ENCODE measurements around the gene KCNQ4. TPM values are rescaled to one million over a fixed set of nuclear protein-coding genes. Genes with fewer than 3 reads are reported as not detected.

Gene KCNQ4
- total RNA-seq, 1 donor from 2014 or later, result 9.0 TPM

DNA sequence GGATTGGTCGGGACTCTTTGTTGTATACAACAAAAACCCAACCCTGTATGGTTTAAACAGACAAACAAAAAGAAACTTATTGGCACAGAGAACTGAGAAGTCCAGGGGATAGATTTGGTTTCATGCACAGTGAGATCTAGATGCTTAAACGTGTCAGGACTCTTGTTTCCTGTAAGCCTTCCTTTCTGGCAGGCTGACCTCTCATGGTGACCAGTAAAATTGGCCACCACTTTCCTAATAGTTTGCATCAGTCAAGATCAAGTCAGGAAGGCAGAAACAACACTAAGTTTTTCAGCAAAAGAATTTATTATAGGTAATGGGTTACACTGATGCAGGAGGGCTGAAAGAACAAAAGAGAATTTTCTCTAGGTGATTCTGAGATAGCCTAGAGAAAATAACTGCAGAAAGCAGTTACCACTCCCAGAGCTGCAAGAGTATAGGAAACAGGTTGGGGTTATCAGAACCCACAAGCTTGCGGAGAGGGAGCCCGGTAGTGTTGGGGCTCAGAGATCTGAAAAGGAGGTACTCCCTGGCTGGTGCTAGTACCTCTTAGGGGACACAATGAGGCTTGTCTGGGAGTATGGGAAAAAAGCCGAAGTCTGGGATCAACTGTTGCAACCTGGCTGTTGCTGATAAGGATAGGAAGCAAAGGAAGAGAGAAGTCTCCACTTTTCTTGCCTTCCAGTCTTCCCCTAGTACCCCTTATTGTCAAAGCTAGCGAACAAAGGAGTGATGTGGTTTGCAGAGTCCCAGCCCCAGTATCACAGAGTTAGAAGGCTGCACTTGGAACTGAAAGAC, 57.1 kb downstream of the KCNQ4 start:
- no peak for DNase-seq

DNA sequence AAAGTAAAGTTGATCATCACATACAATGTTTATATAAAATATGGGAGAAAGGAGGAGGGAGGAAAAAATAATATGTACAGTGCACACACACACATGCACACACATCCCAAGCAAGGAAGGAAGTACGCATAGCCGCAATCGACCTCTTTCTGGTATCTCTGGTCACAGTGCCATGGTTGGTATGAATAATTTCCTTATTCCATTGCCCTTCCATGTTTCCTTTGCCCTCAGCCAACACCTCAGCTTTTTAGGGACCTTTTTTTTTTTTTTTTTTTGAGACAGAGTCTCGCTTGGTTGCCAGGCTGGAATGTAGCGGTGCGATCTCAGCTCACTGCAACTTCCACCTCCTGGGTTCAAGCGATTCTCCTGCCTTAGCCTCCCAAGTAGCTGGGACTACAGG, 58.0 kb downstream of the KCNQ4 start:
- no peak for DNase-seq

DNA sequence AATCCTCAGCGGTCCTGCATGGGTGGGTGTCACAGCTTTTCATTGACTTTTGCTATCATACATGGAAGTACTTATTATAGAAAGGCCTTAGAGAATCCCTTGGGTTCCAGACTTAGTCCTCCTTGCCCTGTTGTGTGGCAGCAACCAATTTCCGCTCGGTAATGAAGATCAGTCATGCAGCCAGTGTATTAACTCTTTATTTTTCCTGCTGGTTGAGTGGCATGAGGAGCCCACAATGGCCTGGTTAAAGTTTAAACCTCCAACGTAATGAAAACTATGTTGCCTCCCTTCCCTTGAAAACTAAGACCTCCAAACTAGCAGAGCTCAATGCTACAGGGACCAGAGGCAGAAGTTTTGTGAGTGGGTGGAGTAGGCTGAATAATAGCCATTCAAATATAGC, 58.6 kb downstream of the KCNQ4 start:
- DNase-seq, result no peak

DNA sequence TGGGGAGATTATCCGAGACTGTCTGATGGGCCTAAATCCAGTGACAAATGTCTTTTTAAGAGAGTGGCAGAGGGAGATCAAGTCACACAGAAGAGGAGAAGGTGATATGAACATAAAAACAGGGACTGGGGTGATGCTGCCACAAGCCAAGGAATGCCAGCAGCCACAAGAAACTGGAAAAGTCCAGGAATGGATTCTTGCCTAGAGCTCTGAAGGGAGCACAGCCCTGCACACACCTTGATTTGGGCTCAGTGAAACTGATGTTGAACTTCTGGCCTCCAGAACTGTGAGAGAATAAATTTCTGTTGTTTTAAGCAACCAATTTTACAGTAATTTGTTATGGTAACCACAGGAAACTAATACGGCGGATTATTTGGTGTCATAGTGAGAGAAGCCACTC, 59.1 kb downstream of the KCNQ4 start:
- DNase-seq, result no peak

DNA sequence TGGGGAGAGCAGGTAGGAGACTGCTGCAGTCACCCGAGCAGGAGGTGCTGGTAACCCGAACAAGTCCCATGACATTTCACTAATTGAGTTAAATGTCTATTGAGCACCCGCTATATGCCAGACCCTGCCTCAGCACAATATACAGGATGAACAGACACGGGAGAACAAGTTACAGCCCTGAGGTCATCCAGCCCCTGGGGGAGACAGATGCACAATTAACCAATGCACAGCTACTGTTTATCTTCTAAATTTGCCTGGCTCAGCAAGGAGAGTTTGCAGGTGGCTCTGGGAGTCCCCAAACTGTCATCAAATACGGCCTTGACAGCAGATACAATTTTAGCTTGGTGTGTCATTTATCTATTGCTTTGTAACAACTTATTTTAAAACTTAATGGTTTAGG, 60.5 kb downstream of the KCNQ4 start:
- DNase-seq, result no peak

DNA sequence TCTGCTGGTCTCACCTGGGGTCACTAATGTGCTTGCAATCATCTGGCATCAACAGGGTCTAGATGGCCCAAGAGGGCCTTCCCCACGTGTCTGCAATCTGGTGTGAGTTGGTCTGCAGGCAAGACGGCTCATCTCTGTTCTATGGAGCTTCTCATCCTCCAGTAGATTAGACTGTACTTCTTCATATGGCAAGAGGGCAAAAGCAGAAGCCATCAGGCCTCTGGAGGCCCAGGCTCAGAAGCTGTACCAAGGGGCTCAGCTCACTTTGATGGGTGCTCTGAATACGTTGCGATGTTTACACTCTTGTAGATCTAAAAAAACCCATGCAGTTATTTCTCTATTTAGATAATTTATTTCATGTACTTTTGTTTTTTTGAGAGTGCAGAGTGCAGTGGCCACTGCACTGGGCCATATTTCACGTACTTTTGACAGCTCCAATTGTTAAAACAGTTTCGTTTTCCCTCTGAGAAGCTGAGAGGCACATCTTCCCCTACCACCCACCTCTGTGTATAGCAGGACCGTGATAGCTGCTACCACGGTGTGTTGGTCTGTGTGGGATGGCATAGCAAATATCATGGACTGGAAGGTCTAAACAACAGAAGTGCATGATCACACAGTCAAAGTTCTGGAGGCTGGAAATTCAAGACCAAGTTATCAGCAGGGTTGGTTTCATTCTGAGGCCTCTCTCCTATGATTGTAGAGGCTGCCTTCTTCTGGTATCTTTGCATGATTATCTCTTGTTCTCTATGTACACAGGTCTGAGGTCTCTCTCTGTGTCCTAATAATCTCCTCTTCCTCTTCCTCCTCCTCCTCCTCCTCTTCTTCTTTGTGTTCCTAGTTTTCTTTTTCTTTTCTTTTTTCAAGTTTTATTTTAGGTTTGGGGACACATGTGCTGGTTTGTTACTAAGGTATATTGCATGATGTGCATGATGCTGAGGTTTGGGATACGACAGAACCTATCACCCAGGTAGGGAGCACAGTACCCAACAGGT, 61.6 kb downstream of the KCNQ4 start:
- DNase-seq, result no peak

DNA sequence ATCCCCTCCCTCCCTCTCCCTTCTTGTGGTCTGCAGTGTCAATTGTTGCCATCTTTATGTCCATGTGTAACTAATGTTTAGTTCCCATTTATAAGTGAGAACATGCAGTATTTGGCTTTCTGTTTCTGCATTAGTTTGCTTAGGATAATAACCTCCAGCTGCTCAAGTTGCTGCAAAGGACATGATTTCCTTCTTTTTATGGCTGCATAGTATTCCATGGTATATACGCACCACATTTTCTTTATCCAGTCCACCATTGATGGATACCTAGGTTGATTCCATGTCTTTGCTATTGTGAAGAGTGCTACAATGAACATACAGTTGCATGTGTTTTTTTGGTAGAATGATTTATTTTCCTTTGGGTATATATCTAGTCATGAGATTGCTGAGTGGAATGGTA, 62.3 kb downstream of the KCNQ4 start:
- DNase-seq, result no peak

DNA sequence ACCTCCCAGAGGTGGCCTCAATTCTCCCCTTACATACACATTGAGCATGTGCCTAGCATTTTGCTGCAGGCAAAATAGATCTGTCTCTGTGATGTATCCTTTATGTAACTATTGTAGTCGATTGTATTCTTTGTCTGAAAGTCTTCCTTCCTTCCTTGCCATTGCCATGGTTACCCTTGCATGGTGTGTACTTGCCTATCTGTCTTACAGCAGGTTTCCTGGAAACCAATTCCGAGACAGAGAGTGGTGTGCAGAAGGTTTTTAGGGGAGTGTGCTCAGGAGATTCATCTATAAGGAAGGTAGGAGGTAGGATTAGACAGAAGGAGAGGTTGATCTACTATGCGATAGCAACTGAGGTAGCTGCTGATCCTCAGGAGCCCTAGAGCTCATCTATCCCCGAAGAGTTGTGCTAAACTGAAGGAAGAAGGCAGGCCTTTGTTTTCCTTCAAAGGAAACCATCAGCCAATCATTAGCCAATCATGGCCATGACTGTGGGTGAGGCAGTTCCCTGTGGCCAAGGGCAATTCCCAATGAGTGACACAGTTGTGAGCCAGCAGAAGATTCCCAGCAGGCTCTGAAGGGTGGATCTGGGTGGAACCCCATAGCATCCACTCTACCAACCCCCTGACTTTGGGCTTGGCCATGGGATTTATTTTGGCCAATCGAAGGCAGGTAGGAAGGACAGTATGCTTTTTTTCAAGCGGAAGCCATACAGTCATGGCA, 63.6 kb downstream of the KCNQ4 start:
- DNase-seq, result no peak

DNA sequence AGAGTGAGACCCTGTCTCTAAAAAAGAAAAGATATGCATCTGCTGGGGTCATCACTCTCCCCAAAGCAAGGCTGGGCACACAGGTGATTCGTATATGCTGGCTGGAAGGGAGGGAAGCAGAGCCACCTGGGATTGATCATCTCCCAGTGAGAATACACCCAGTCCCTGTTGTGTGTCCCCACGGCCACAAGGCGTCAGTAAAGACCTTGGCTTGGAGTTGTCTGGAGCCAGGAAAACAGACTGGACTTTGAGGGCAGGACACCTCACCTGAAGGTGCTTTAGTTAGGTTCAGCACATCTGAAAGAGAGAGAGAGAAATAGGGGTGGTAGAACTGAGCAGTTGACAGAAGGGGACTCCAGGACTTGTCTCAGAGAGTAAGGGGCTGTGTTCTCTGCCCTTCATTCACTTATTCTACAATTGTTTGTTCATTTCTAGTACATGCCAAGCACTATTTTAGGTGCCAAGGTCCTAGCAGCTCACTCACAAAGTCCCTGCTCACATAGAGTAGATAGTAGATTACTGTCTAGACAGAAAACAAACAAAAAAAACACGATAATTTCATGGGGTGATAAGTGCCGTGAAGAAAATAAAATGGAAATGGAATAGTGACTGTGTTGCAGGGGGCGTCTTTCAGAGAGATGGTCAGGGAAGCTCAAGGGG, 65.1 kb downstream of the KCNQ4 start:
- peak; percentile 73 for DNase-seq

DNA sequence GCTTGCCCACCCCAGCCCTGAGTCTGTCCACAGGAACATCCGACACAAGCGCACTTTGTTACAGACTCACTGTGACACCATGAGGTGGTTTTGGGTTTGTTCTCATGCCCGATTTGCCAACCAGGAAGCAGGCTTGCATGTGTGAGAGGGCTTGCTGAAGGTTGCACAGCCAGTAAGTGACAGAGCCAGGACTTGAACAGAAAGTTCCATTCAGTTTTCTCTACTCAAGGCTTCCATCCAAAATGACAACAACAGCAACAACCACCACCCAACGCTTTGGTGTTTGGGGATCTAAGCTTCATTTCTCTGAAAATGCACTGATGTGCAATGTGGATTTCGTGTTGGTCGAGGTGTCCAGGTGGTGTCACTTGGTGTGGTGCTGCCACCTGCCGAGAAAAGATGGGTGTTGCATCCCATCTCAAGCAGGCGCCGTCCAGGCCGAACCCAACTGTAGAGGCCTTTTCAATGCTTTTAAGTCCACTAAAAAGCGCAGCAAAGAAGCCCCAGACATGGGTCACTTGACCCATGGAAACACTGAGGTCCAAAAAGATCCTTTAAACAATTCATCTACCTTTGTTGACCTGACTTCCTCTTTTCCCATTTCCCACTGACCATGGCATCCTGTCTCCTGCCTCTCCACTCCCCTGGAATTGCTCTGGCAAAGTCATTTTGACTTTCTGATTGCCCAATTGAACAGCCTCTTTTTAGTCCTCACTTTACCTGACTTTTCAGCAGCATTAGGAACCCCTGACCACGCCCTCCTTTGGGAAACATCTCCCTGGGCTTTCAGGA, 66.4 kb downstream of the KCNQ4 start:
- DNase-seq, result peak; percentile 89

DNA sequence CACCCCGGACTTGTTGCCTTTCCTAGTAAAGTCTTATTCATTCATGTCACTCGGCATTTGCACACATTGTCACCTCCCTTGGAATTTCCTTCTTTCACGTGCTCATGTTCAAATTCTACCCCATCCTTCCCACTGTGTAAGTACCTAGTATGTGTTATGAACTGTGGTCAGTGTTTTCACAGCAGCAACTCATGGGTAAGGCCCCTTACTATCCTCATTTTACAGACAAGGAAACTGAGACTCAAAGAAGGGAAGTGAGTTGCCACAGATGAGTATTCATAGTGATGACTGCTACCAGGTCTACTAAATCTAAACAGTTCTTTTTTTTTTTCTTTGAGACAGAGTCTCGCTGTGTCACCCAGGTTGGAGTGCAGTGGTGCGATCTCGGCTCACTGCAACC, 68.1 kb downstream of the KCNQ4 start:
- DNase-seq, result no peak

DNA sequence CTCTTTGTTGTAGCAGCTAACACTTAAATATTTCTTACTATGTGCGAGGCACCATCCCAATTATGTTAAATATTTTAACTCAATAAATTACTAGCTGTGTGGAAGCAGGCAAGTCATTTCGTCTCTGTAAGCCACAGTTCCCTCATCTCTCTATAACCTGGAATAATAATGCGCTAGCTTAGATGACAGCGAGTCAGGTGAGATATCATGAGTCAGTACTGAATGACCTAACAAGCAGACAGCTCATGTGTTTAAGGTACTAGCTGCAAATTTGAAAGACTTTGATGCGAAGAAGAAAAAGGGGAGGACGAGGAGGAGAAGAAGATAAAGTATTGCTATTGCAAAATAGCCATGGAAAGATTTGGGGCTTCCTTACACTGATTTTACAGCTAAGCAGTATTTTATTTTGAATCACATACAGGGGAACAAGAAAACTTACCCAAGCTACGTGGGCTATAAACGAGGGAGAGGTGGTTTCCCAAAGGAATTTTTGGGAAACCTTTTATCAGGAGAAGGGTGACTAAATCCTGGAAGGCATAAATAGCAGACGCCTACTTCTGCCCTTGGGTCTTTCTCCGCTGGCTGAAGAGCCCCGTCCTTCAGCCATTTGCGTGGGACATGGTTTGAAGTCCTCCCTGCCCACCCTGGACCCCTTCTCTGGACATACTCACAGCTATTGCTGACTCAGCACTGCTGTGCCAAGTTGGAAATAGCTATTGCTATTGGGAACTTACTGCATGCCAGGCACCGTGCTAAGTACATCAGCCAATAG, 69.7 kb downstream of the KCNQ4 start:
- no peak for DNase-seq

DNA sequence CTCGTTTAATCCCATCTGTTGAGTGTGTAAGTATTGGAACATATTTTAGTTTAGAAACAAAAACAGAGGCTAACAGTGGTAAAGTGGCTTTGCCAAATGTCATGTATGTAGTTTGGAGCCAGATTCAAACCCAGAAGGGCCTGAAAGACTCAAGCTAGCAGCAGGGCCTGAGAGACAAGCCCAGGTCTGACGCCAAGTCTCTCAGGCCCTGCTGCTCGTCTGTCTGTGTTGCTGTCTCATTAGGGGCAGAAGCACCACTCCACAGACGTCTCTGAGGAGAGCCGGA, 70.2 kb downstream of the KCNQ4 start:
- peak; percentile 52 for DNase-seq

DNA sequence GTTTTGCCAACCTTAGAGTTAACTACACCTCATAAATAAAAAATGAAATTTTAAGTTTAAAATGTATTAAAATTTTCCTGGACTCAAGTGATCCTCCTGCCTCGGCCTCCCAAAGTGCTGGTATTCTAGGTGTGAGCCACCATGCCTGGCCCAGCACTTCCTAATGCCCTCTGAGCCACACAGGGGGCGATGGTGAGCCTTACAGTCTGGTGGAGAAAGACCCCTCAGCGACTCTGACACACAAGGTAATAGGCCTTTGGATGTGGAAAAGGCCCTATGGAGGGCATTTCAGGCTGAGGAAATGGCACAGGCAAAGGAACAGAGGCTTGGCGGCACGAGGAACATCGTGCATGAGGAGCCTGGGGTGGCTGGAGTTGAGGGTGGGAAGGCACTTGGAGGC, 71.9 kb downstream of the KCNQ4 start:
- no peak for DNase-seq

DNA sequence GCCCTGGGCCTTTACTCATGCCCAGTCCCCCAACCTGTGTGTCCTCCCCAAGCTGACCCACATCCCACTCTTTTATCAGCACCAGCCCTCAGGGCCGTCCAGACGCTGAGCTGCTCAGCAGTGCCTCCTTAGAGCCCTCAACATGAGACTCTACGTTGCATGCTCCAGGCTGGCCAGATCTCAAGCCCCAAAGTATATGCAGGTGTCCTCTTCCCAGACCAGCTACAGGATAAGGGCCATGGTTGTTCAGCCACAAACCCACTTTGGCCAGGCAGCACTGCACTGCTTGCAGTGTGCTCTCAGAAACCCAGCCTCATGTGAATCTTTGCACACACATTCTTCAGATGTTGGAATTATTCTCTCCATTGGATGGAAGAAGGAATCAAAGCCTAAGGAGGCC, 72.5 kb downstream of the KCNQ4 start:
- no peak for DNase-seq

DNA sequence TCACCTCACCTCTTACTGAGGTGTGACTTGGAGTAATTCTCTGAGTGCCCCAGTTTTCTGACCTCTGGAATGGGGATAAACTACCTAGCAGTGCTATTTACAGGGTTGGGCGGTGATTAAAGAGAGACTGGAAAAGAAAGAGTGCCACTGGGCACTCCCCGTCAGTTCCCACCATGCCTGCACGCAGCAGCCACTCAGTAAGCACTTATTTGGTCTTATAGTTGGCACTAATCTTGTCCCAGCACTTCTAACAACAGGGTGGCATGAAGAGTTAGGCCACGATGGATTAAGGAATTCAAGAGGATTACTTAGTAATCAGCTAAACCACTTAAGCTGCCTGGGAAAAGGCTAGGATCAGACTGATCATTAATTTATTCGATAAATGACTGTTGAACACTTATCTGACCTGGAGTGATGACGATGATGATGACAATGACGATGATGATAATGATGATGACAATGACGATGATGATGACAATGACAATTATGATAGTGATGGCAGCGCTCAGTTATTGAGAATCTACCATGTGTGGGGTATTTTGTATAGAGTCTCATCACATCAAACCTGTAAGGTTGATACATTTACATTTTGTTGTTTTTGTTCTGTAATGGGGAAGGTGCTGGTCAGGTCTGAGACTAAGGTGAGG, 73.2 kb downstream of the KCNQ4 start:
- no peak for DNase-seq

DNA sequence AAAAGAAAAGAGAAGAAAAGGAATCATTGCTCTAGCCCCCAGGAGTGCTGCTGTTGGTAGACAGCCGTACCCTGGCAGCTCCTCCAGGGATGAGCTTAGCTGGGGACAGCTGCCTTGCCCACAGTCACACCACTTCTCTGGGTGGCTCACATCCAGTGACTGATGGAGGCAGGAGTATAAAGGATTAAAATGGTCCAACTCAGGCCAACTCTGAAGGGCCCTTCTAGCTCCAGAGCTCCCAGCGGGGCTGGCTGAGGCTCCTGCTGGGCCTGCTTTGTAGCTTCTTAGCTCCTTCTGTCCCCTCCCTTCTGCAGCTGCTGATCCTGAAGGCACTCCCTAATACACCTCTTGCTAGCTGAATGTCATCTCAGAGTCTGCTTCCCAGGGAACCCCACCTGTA, 74.2 kb downstream of the KCNQ4 start:
- peak; percentile 92 for DNase-seq

DNA sequence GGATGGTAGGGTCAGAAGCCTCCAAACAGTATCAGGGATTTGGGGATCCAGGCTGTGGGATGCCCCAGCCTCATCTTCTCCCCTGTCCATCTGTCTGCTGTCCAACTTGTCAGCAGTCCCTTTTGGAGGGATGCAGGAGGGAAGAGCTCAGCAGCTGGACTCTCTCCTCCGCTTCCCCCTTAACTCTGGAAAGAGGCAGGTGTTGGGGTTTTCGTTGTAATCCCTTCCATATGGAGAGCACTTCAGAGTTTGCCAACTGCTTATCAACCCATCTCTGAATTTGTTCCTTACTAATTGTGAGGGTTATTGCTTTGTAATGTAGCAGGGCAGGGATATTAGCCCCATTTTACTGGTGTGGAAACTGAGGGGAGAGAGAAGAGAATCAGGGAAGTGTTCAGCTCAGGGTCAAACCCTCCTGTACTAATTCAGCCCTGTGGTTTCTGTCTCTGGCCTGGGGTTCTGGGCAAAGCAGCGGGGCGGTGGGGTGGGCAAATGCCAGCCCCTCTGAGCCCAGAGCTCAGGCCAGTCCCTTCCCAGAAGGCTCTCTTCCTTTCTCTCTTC, 75.3 kb downstream of the KCNQ4 start:
- DNase-seq, result peak; percentile 59

DNA sequence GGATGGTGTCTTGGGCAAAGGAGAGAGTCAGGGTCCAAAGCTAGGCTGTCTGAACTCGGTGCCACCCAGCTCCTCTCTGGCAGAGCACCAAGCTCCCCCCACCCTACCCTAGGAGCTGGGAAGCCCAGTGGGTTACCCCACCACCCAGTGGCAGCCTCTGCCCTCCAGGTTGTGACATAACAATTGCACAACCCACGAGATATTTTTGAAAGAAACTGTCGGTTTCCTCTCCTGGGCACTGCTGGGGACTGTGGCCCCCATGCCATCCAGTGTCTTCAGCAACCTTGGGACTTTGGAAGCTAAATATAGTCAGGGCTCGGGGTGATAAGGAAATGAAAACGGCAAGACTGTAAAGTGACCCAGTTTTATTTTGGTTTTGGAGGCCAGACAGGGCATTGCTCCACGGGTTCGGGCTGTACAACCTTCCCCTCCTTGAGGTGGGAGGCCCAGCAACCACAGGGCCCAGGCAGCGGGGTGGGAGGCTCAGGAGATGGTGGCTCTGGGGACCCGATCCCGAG, 77.2 kb downstream of the KCNQ4 start:
- DNase-seq, result no peak
